OCI-LY1 (cell line): ENCODE measurements around the gene GRB10.

Experiments used
- H2AFZ ChIP-seq: fragments of 200-600 bp; sonication (generic), shearing (Covaris generic); 2 replicates; pipeline ENCODE4 v1.6.0; 2014; ENCODE audit warnings: antibody characterized with exemption, mild to moderate bottlenecking, low read length
- H3F3A ChIP-seq: fragments of 200-600 bp; sonication (generic), shearing (Covaris generic); 2 replicates; pipeline ENCODE4 v1.6.0; 2014; ENCODE audit warnings: mild to moderate bottlenecking, antibody characterized with exemption, low read length, moderate library complexity; ENCODE audit not compliant: insufficient read depth
- H3K27ac ChIP-seq: fragments of 200-600 bp; sonication (generic); 2 replicates; pipeline ENCODE4 v1.5.1; 2014; ENCODE audit warnings: low read length, mixed run types, mild to moderate bottlenecking, low read depth; ENCODE audit not compliant: poor library complexity, severe bottlenecking
- H3K27me3 ChIP-seq: fragments of 200-600 bp; sonication (generic); 2 replicates; pipeline ENCODE4 v1.6.0; 2014; ENCODE audit warnings: antibody characterized with exemption, mild to moderate bottlenecking, low read length, moderate library complexity; ENCODE audit not compliant: insufficient read depth
- H3K36me3 ChIP-seq: fragments of 200-600 bp; sonication (generic); 2 replicates; pipeline ENCODE4 v1.6.1; 2014; ENCODE audit warnings: mild to moderate bottlenecking, antibody characterized with exemption, low read length, moderate library complexity, mixed read lengths; ENCODE audit not compliant: insufficient read depth
- H3K4me1 ChIP-seq: fragments of 200-600 bp; sonication (generic); 2 replicates; pipeline ENCODE4 v1.5.1; 2014; ENCODE audit warnings: mild to moderate bottlenecking, low read length, moderate library complexity; ENCODE audit not compliant: insufficient read depth, severe bottlenecking
- H3K4me2 ChIP-seq: fragments of 200-600 bp; sonication (generic), shearing (Covaris generic); 2 replicates; pipeline ENCODE4 v1.6.1; 2014; ENCODE audit warnings: low read length
- H3K4me3 ChIP-seq: fragments of 200-600 bp; sonication (generic); 2 replicates; pipeline ENCODE4 v1.5.1; 2014; ENCODE audit warnings: low read length, low read depth, mild to moderate bottlenecking, mixed read lengths; ENCODE audit not compliant: poor library complexity, severe bottlenecking
- H3K79me2 ChIP-seq: fragments of 200-600 bp; shearing (Covaris generic); 2 replicates; pipeline ENCODE4 v1.6.1; 2016; ENCODE audit warnings: mixed run types, low read length, mixed read lengths; ENCODE audit not compliant: insufficient read depth
- H3K9ac ChIP-seq: fragments of 200-600 bp; sonication (generic), shearing (Covaris generic); 2 replicates; pipeline ENCODE4 v1.6.1; 2014; ENCODE audit warnings: mild to moderate bottlenecking, low read length, mixed read lengths
- H3K9me2 ChIP-seq: fragments of 200-600 bp; sonication (generic), shearing (Covaris generic); 2 replicates; pipeline ENCODE4 v1.6.1; 2014; ENCODE audit warnings: low read depth, mild to moderate bottlenecking, low read length, mixed read lengths
- H3K9me3 ChIP-seq: fragments of 200-600 bp; shearing (Covaris generic); 2 replicates; pipeline ENCODE4 v1.6.1; 2014; ENCODE audit warnings: low read length, mixed read lengths
- H4K20me1 ChIP-seq: fragments of 200-600 bp; sonication (generic), shearing (Covaris generic); 2 replicates; pipeline ENCODE4 v1.6.0; 2016; ENCODE audit warnings: mild to moderate bottlenecking, low read length; ENCODE audit not compliant: insufficient read depth
- EZH2 ChIP-seq: fragments of 200-600 bp; sonication (generic), shearing (Covaris generic); IDR thresholded peaks from 2 replicates; pipeline ENCODE4 v1.8.0; 2017; ENCODE audit warnings: borderline replicate concordance, mixed run types, mild to moderate bottlenecking, antibody characterized with exemption, low read length, moderate library complexity, mixed read lengths
- TF ChIP-seq, protein P1 (sequence below): fragments of 200-600 bp; sonication (generic), shearing (Covaris generic); IDR thresholded peaks from 2 replicates; pipeline ENCODE4 v1.5.1; 2017; ENCODE audit warnings: mild to moderate bottlenecking, antibody characterized with exemption, low read length, moderate library complexity, mixed read lengths

The GRB10 gene

GRCh38 chr7:50622821-50623220, 159.9 kb downstream of the GRB10 start:
- H3K27ac ChIP-seq: no peak overlapping the region
- H3K79me2 ChIP-seq: no peaks in the 10 kb centered on the region
- TF ChIP-seq EZH2: no peak
- TF ChIP-seq, protein P1, sequence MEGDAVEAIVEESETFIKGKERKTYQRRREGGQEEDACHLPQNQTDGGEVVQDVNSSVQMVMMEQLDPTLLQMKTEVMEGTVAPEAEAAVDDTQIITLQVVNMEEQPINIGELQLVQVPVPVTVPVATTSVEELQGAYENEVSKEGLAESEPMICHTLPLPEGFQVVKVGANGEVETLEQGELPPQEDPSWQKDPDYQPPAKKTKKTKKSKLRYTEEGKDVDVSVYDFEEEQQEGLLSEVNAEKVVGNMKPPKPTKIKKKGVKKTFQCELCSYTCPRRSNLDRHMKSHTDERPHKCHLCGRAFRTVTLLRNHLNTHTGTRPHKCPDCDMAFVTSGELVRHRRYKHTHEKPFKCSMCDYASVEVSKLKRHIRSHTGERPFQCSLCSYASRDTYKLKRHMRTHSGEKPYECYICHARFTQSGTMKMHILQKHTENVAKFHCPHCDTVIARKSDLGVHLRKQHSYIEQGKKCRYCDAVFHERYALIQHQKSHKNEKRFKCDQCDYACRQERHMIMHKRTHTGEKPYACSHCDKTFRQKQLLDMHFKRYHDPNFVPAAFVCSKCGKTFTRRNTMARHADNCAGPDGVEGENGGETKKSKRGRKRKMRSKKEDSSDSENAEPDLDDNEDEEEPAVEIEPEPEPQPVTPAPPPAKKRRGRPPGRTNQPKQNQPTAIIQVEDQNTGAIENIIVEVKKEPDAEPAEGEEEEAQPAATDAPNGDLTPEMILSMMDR: no peak
- H3K27me3 ChIP-seq: 0 out of 2 replicates have a peak, but pooled peaks cover 10% of the 10 kb centered on the region
- no peak overlapping the region for H3K9ac ChIP-seq
- no peaks in the 10 kb centered on the region for H4K20me1 ChIP-seq
- H3K36me3 ChIP-seq: no peaks in the 10 kb centered on the region
- H2AFZ ChIP-seq: no peak overlapping the region
- H3K9me3 ChIP-seq: no peaks in the 10 kb centered on the region
- H3K4me1 ChIP-seq: no peaks in the 10 kb centered on the region
- H3F3A ChIP-seq: no peaks in the 10 kb centered on the region
- no peaks in the 10 kb centered on the region for H3K9me2 ChIP-seq
- no peak overlapping the region for H3K4me3 ChIP-seq
- no peak overlapping the region for H3K4me2 ChIP-seq

DNA sequence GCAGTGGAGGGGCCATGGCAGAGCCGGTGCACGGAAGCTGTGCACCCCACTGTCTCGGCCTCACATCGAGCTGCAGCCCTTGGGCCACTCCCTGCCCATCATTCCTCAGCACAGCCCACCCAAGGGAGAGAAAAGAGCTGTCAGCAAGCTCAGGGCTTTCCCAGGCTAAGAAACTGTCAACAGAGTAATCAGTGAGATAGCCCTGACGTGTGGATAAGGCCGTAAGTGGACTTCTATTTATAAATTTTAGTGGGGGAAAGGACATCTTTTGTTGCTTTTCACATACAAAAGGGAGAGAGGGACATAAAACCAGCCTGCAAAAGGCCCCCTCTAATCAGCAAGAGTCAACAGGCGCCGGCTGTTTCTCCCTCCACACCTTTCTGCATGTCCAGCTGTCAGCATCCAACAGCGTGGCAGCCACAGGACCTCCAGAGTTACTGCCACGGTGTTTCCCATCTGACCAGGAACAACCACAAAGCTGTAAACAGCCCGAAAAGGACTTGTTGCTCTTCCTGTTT, 160.7 kb downstream of the GRB10 start:
- Histone ChIP-seq H3K36me3 (no peaks in the 10 kb centered on the region), H2AFZ (no peak overlapping the region), H4K20me1 (no peaks in the 10 kb centered on the region), H3F3A (no peaks in the 10 kb centered on the region), H3K9me2 (no peaks in the 10 kb centered on the region), H3K9ac (no peak overlapping the region), H3K27ac (no peak overlapping the region), H3K27me3 (0 out of 2 replicates have a peak, but pooled peaks cover 6% of the 10 kb centered on the region), H3K4me1 (no peaks in the 10 kb centered on the region), H3K79me2 (no peaks in the 10 kb centered on the region), H3K4me2 (no peak overlapping the region), H3K4me3 (no peak overlapping the region), H3K9me3 (no peaks in the 10 kb centered on the region)
- TF ChIP-seq, protein P1: no peak
- no peak for TF ChIP-seq EZH2

DNA sequence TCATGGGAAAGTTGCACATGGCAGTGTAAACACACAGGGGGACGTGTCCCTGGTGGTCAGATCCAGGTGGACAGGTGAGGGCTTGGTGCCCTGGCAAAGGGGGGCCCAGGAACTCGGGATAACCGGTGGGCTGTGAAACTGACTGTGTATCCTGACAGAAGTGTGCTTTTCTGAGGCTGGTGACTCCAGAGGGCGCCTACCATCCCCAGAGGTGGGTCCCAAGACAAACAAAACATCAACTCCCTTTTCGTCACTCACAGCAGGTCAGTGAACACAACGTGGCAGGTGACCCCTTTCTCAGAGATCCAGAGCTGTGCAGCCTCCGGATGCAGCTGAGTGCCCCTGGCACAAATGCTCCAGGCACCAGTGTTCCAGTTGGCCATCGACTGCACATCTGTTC, 161.5 kb downstream of the GRB10 start:
- Histone ChIP-seq H3F3A (no peaks in the 10 kb centered on the region), H3K9me3 (no peaks in the 10 kb centered on the region), H2AFZ (no peak overlapping the region), H3K4me3 (no peak overlapping the region), H4K20me1 (no peaks in the 10 kb centered on the region), H3K9me2 (no peaks in the 10 kb centered on the region), H3K4me2 (no peak overlapping the region), H3K9ac (no peak overlapping the region), H3K36me3 (no peaks in the 10 kb centered on the region), H3K79me2 (no peaks in the 10 kb centered on the region), H3K27ac (no peak overlapping the region), H3K4me1 (no peaks in the 10 kb centered on the region), H3K27me3 (0 out of 2 replicates have a peak, but pooled peaks cover 6% of the 10 kb centered on the region)
- no peak for TF ChIP-seq EZH2
- TF ChIP-seq, protein P1: no peak
